Activated CD4-positive, alpha-beta T cell treated with anti-CD3 and anti-CD28 coated beads for 4 hours (primary cell): ENCODE measurements around the gene TFDP2.
"Not testable (repeated sequence)": the region's sequence is repeated elsewhere in the genome, so short reads cannot be mapped to it uniquely, and the experiment has no call there.

Source experiments
- DNase-seq, 2 donors: peaks; one replicate each; pipeline ENCODE4 v3.0.0-alpha.2; 2020

Gene TFDP2

DNA sequence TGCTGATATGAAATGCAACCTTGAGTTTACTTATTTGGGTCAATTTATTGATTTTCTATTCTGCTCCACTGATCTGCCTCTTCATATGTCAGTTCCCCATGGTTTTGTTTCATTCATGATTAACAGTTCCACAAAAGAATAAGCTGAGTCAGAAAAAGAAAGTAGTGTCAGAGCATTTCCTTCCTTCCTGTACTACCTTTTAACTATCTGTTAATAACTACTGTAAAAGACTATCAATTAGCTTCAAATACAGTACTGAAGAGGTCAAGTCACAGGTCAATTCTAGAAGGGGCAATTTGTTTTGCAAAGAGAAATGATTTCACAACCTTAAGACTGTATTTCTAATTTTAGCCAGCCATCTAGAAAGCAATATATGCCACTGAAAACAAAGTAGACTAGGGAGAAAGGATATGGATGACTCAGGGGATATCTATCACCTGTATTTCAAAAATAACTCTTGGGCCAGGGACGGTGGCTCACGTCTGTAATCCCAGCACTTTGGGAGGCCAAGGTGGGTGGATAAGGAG is 129.5 kb downstream of the TFDP2 start:
- no peak for DNase-seq

DNA sequence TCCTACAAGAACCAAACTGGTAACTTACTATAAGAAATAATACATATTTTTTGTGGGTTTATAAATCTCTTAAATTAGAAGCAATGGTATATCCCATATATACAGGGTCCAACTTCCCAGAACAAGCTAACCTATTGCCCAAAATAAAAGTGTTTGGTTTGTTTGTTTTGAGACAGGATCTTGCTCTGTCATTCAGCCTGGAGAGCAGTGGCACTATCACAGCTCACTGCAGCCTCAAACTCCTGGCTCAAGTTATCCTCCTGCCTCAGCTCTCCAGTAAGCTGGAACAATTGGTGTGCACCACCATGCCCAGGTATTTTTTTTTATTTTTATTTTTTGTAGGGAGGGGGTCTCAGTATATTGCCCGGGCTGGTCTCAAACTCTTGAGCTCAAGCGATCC is 135.4 kb downstream of the TFDP2 start:
- no peak for DNase-seq

DNA sequence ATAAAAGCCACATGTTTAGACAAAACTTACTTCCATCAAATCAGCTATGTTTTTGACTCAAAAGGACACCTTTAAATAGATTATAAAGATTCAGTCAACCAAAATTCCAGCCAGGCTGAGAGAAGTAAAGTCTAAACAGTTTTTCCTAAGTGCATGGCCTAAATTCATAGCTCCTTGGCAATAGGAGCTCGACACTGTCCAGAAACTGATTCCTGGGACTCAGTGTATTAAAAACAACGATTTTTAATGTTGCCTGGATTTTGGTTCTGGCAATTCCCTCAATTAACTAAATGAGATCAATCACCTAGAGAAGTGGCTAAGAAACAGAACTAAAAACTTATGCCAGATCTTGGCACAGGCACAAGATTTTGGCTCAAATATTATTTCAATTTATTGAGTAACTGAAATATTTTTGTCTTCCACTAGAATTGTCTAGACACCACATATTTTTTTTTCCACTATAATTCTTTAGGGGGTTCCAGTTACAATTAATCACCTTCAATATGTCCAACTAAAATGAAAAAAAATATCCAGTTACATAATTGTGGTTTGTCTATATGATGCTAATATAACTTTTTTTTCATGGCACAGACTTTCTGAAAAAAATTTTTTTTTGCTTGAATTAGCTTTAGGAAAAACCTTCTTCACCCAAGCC is 135.9 kb downstream of the TFDP2 start:
- no peak for DNase-seq

- no peak for DNase-seq
Measured at GRCh38 chr3:142009029-142009428, 140.3 kb downstream of the TFDP2 start.

GRCh38 chr3:142007710-142008399 is 141.5 kb downstream of the TFDP2 start:
- no peak for DNase-seq

GRCh38 chr3:142004957-142005356 is 144.4 kb downstream of the TFDP2 start:
- DNase-seq = not testable (repeated sequence)

DNA sequence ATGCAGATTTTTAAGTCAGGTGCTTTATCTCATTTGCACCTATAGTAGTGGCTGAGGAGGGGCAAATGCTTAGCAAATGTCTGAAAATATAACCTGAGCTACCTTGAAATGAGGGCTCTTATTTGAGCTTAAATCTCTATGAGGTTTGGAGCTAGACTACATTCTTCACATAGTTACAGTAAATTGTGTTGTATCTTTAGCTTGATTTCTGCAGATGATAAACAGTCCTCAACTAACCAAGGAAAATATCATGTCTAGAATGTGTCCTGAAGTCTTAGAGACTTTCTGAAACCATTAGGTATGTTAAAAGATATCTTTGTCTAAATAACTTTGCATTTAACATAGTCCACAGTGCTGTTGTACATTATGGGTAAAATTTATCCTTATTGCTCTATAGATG is 145.3 kb downstream of the TFDP2 start:
- DNase-seq = no peak

- no peak for DNase-seq
Measured at GRCh38 chr3:142003291-142003690, 146.1 kb downstream of the TFDP2 start.

DNA sequence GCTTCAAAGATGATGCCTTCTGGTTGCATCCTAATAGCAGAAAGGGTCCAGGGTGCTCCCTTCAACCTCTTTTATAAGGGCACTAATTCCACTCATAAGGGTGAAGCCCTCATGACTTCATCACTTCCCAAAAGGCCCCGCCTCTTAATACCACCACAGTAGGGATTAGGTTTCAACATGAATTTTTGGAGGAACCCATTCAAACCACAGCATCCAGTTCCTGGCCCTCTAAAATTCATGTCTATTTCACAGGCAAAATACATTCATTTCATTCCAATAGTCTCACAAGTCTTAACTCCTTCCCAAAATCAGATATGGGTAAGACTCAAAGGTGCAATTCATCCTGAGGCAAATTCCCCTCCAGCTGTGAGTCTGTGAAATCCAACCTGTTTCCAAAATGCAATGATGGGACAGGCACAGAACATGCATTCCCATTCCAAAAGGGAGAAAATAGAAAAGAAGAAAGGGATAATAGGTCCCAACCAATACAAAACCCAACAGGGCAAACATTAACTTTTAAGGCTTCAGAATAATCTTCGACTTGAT is 148.9 kb downstream of the TFDP2 start:
- DNase-seq = no peak

DNA sequence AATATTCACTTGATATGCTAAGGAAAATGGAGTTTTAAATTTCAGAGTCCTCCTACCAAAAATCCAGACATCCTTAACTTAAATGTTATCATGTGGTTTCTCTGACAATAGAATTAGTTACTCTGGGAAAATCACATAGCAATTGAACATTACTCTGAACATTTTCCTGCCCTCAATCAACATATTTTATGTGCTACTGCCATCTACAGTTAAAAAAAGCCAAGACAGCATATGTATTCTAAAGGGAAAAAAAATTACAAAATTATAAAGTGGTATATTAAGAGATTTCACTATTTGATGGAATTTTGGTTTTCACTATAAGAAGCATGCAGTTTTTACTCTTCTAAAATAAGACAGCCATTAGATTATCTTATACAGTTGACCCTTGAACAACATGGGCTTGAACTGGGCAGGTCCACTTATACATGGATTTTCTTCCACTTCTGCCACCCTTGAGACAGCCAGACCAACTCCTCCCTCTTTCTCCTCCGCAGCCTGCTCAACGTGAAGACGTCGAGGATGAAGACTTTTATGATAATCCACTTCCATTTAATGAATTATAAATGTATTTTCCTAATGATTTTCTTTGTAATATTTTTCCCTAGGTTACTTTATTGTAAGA is 150.6 kb downstream of the TFDP2 start:
- no peak for DNase-seq

GRCh38 chr3:141996437-141996836 is 152.9 kb downstream of the TFDP2 start:
- DNase-seq = no peak

DNA sequence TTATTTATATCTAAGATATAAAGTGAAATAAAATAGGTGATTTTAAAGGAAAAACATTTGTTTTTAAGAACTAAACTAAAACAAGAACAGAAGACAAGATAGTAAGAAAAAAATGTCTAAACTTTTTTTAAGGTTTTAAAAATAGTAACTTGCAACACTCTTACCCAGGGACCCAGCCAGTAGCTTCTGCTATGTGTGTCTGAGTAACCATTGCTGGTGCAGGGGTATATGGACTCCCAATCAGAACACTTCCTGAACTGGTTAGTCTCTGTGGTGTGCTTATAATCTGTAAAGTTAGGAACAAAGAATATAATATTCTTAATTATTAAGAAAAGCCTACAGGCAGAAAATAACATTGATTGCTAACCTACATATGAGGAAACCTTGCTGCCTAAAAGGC is 154.5 kb downstream of the TFDP2 start:
- DNase-seq = no peak

GRCh38 chr3:141992512-141992911 is 156.8 kb downstream of the TFDP2 start:
- no peak for DNase-seq

DNA sequence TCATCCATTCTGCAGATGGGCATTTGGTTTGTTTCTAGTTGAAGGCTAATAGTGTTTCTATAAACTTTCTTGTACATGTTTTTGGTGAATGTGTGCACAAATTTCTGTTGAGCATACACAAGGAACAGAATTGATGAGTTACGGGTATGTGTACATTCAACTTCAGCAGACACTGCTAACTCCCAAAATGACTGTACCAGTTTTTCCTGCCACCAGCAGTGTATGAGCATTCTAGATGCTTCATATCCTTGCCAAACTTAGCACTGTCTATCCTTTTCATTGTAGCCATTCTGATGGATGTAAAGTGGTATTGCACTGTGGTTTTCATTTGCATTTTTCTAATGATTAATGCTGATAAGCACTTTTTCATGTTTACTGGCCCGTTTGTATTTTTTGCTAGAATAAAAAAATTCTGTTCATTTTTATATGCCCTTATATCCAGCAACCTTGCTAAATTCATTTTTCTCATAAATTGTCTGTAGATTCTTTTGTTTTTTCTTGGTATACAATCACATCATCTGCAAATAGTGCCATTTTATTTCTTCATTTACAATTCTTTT is 162.7 kb downstream of the TFDP2 start:
- DNase-seq = no peak

GRCh38 chr3:141981084-141981483 is 168.3 kb downstream of the TFDP2 start:
- DNase-seq = no peak

GRCh38 chr3:141979050-141979671 is 170.2 kb downstream of the TFDP2 start:
- DNase-seq = no peak

GRCh38 chr3:141974777-141975176 is 174.6 kb downstream of the TFDP2 start:
- not testable (repeated sequence) for DNase-seq

GRCh38 chr3:141972399-141972798 is 176.9 kb downstream of the TFDP2 start:
- no peak for DNase-seq

- no peak for DNase-seq
Measured at GRCh38 chr3:141971571-141971970, 177.8 kb downstream of the TFDP2 start.

- no peak for DNase-seq
Measured at GRCh38 chr3:141969711-141970110, 179.6 kb downstream of the TFDP2 start.

- DNase-seq = no peak
Measured at GRCh38 chr3:141965471-141965870, 183.9 kb downstream of the TFDP2 start.

GRCh38 chr3:141963301-141963700 is 186.0 kb downstream of the TFDP2 start:
- no peak for DNase-seq

GRCh38 chr3:141960731-141961130 is 188.6 kb downstream of the TFDP2 start:
- no peak for DNase-seq
